Activated T-helper 2 cell treated with anti-CD3 and anti-CD28 coated beads, Interferon-gamma antibody, Interleukin-2, Interleukin-4, amounts not matched to agents 10 μg/mL and 5 μg/mL and 100 μg/mL, durations not matched to agents 14 hours and 24 hours and 36 hours (primary cell): ENCODE measurements around the gene S100A9. TPM values are rescaled to one million over a fixed set of nuclear protein-coding genes. Genes with fewer than 3 reads are reported as not detected.
"Not testable (repeated sequence)": the region's sequence is repeated elsewhere in the genome, so short reads cannot be mapped to it uniquely, and the experiment has no call there.

Experiments
- DNase-seq: peaks from one replicate; pipeline ENCODE4 v3.0.0; 2021; ENCODE audit warnings: low spot score
- H3K27ac Mint-ChIP-seq: one replicate; pipeline ENCODE4 v1.8.0; 2021; ENCODE audit warnings: mixed read lengths
- H3K27me3 Mint-ChIP-seq: one replicate; pipeline ENCODE4 v1.8.0; 2021; ENCODE audit warnings: low read depth, mixed read lengths
- H3K36me3 Mint-ChIP-seq: one replicate; pipeline ENCODE4 v1.8.0; 2021; ENCODE audit warnings: low read depth, mixed read lengths
- H3K4me1 Mint-ChIP-seq: one replicate; pipeline ENCODE4 v1.8.0; 2021; ENCODE audit warnings: low read depth, mixed read lengths
- H3K4me3 Mint-ChIP-seq: one replicate; pipeline ENCODE4 v1.8.0; 2021; ENCODE audit warnings: low read depth, mild to moderate bottlenecking, moderate library complexity, mixed read lengths
- H3K9me3 Mint-ChIP-seq: one replicate; pipeline ENCODE4 v1.8.0; 2021; ENCODE audit warnings: mixed read lengths
- intact Hi-C: fragments of 100-400 bp; cut with micrococcal nuclease; formaldehyde crosslinking; loops from one replicate; pipeline ENCODE4 v1.15.1; 2023
- total RNA-seq: library from RNA; stranded (reverse); gene quantifications from 2 replicates; pipeline ENCODE4 v1.2.3, GENCODE V29; 2022

S100A9 gene
- total RNA-seq, 1 donor from 2014 or later, result not detected

DNA sequence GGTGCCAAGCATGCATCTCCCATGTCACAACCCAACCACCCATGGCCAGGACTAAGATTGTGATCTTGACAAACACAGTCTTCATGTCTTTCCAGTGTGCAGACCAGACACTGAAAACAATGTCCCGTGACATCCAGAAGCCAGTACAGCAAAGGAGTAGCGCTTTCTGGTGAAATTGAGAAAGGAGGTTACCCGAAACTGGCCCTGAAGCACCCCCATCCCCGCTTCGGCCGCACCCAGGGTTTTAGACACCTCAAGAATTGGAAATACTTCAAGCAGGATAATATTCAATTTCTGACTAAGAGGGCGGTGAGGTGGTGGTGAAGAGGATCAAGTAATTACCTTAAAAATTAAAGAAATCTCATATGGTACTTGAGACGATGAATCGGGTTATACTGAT is 43.8 kb downstream of the S100A9 start:
- no peaks in the 10 kb centered on the region for H3K36me3 Mint-ChIP-seq
- peaks cover 3% of the 10 kb centered on the region for H3K4me1 Mint-ChIP-seq
- no peak for DNase-seq
- H3K27ac Mint-ChIP-seq, result no peak overlapping the region
- peaks cover 3% of the 10 kb centered on the region for H3K27me3 Mint-ChIP-seq
- intact Hi-C loops, result loop anchor here (10.0 kb wide), 1 partner anchor 47 kb away; the partner anchor contains the start of gene S100A9
- no peak overlapping the region for H3K4me3 Mint-ChIP-seq
- H3K9me3 Mint-ChIP-seq, result no peaks in the 10 kb centered on the region

DNA sequence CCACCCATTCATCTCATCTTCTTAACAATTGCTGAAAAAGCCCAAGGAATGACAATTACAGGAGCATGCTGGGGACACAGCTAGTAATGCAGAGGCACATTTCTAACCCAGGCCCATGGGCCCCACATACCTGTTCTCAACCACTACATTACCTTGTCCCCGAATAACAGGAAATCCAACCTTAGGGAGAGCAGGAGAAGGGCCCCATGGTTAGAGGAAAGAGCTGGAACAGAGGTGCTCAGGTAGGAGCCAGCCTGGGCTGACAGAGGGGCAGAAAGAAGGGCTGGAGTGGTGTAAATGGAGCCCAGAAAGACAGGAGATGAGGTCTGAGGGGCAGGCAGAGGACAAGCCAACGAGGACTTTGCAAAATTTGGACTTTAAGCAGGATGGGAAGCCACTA is 44.6 kb downstream of the S100A9 start:
- peaks cover 3% of the 10 kb centered on the region for H3K4me1 Mint-ChIP-seq
- no peaks in the 10 kb centered on the region for H3K36me3 Mint-ChIP-seq
- intact Hi-C loops, result loop anchor here (10.0 kb wide), 1 partner anchor 47 kb away; the partner anchor contains the start of gene S100A9
- no peak for DNase-seq
- peaks cover 3% of the 10 kb centered on the region for H3K27me3 Mint-ChIP-seq
- H3K4me3 Mint-ChIP-seq, result no peak overlapping the region
- H3K9me3 Mint-ChIP-seq, result no peaks in the 10 kb centered on the region
- no peak overlapping the region for H3K27ac Mint-ChIP-seq

DNA sequence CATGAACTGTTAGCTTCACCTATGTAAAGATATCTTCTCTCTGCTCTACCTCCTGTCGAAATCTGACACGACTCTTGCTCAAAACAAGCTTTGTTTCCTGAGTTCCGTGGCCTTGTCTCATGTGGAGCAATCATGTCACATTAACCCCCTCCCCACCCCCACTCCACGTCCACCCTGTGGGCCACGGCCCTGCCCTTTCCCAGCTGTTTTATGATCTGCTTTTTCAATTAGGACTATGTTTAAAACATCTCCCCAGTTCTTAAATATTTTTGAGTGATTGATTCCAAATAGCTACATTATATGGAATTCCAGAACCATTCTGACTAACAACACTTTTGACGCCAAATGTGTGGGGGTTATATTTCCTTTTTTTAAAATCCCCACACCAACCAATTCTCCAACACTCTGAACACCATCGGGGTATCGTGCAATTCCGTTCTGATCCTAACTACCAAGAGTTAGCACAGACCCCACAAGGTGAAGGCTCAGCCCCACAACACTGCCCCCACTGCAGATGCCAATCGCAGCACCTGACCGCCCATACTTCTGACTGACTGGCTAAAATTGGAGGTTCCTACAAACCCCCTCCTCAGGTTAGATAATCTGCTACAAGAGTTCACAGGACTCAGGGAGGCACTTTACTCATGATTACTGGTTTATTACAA is 45.9 kb downstream of the S100A9 start:
- no peaks in the 10 kb centered on the region for H3K9me3 Mint-ChIP-seq
- no peak for DNase-seq
- peaks cover 5% of the 10 kb centered on the region for H3K27me3 Mint-ChIP-seq
- H3K36me3 Mint-ChIP-seq, result no peaks in the 10 kb centered on the region
- intact Hi-C loops, result loop anchor here (10.0 kb wide), 1 partner anchor 49 kb away; the partner anchor contains the start of gene S100A9
- H3K4me1 Mint-ChIP-seq, result peaks cover 3% of the 10 kb centered on the region
- H3K4me3 Mint-ChIP-seq, result no peak overlapping the region
- no peak overlapping the region for H3K27ac Mint-ChIP-seq

DNA sequence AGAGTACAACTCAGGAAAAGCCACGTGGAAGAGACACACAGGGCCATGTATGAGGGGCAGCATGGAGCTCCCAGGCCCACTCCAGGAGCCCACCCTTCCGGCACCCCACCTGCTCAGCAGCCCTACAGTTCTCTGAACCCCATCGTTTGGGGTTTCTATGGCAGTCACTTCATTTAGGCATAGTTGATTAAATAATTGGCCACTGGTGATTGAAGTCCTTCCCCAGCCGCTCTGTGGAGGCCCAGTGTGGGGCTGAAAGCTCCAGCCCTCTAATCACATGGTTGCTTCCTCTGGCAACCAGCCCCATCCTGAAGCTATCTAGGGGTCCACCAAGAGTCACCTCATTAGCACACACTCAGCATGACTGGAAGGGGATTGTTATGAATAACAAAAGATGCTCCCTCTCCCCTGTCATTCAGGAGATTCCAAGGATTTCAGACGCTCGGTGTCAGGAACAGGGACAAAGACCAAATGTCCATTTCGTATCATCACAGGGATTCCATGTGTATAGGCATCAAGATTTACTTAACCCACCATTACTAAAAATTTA is 46.5 kb downstream of the S100A9 start:
- Mint-ChIP-seq H3K9me3 (no peaks in the 10 kb centered on the region), H3K27me3 (peaks cover 6% of the 10 kb centered on the region), H3K27ac (no peak overlapping the region), H3K4me1 (peaks cover 3% of the 10 kb centered on the region), H3K4me3 (no peak overlapping the region), H3K36me3 (no peaks in the 10 kb centered on the region)
- intact Hi-C loops, result loop anchor here (10.0 kb wide), 1 partner anchor 49 kb away; the partner anchor contains the start of gene S100A9
- no peak for DNase-seq

DNA sequence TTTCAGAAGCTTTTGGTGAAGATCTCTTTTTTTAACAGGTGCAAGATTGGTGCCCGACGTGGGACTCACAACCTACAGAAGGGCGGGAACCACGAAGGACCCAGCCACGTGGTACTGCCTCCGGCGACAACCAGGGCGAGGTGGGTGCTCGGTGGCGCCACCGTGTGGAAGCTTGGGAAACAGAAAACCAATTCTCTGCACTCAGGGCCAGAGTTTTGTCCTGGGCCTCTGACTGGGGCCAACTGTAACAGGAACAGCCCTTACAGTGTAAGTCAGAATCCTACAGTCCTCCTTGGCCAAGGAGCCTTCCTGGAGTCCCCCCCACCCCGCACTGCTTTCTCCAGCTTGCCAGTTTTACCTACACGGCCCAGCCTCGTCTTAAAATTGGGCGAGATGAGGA is 47.1 kb downstream of the S100A9 start:
- intact Hi-C loops, result loop anchor here (10.0 kb wide), 1 partner anchor 50 kb away; the partner anchor contains the start of gene S100A9
- peak; percentile 27 for DNase-seq
- Mint-ChIP-seq H3K27ac (no peak overlapping the region), H3K36me3 (no peaks in the 10 kb centered on the region), H3K4me3 (no peak overlapping the region), H3K9me3 (no peaks in the 10 kb centered on the region), H3K4me1 (peaks cover 3% of the 10 kb centered on the region), H3K27me3 (peaks cover 7% of the 10 kb centered on the region)

DNA sequence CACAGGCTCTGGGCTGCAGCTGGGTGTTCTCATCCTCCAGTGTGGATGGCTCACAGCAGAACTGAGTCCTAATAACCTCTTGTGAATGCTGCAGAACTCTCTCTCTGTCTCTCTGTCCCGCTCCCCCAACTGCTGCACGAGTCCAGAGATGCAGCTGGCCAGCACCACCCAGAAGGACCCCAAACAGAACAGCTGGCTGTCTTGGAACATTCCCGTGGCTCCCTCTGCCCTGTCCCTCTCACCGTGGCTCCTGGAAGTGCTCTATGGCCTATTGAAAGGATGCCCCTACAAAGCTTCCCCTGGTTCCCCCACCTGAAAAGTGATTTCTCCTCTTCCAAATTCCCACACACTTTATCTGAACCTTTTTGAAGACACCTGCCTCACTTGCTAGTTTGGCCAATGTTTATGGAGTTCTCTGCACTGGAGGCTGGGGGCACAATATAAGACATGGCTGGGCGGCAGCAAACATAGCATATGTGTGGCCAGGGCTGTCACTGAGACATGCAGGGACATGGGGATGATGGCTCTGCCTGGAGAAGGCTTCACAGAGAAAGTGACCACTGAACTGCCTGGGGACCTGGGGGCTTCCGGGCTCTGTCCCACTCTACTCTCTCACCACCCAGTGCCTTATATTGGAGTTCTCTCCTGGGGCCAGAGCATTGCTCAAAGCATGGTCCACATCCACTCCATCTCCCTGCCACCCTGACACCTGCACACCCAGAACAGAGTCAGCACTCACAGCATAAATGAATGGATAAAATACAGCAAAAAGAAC is 48.4 kb downstream of the S100A9 start:
- H3K36me3 Mint-ChIP-seq, H3K4me3 Mint-ChIP-seq, H3K27me3 Mint-ChIP-seq, H3K9me3 Mint-ChIP-seq, H3K27ac Mint-ChIP-seq, H3K4me1 Mint-ChIP-seq, DNase-seq: not testable (repeated sequence)
- intact Hi-C loops, result loop anchor here (10.0 kb wide), 1 partner anchor 51 kb away; the partner anchor contains the start of gene S100A9

DNA sequence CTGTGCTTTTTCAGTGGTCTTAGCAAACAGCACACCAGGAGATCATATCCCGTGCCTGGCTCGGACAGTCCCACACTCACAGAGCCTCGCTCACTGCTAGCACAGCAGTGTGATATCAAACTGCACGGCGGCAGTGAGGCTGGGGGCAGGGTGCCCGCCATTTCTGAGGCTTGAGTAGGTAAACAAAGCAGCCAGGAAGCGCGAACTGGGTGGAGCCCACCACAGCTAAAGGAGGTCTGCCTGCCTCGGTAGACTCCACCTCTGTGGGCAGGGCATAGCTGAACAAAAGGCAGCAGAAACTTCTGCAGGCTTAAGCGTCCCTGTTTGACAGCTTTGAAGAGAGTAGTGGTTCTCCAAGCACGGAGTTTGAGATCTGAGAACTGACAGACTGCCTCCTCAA is 49.6 kb downstream of the S100A9 start:
- H3K4me3 Mint-ChIP-seq, H3K27ac Mint-ChIP-seq, H3K4me1 Mint-ChIP-seq, H3K36me3 Mint-ChIP-seq, H3K9me3 Mint-ChIP-seq, H3K27me3 Mint-ChIP-seq, DNase-seq: not testable (repeated sequence)
- intact Hi-C loops, result loop anchor here (10.0 kb wide), 1 partner anchor 52 kb away; the partner anchor contains the start of gene S100A9

Other genes with a start within 250 kb of the S100A9 start
- gene SPRR2F, start 244.3 kb upstream of the S100A9 start, total RNA-seq, result not detected in 2 replicates
- not detected in 2 replicates for gene SPRR2G, start 207.0 kb upstream of the S100A9 start, total RNA-seq
- not detected in 2 replicates for gene LELP1, start 154.4 kb upstream of the S100A9 start, total RNA-seq
- not detected in 2 replicates for gene PRR9, start 140.3 kb upstream of the S100A9 start, total RNA-seq
- not detected in 2 replicates for gene LORICRIN, start 98.2 kb upstream of the S100A9 start, total RNA-seq
- not detected in 2 replicates for gene PGLYRP3, start 44.9 kb upstream of the S100A9 start, total RNA-seq
- not detected in 2 replicates for gene PGLYRP4, start 9.0 kb upstream of the S100A9 start, total RNA-seq
- gene S100A12, start 17.8 kb downstream of the S100A9 start, total RNA-seq, result not detected in 2 replicates
- gene S100A8, start 33.2 kb downstream of the S100A9 start, total RNA-seq, result not detected in 2 replicates
- not detected in 2 replicates for gene S100A7A, start 58.7 kb downstream of the S100A9 start, total RNA-seq
- not detected in 2 replicates for gene S100A7, start 102.8 kb downstream of the S100A9 start, total RNA-seq
- 209 and 229 TPM in 2 replicates for gene S100A6, start 178.1 kb downstream of the S100A9 start, total RNA-seq
- 1.8 and 2.4 TPM in 2 replicates for gene S100A5, start 183.1 kb downstream of the S100A9 start, total RNA-seq
- gene S100A4, start 188.0 kb downstream of the S100A9 start, total RNA-seq, result 175 and 181 TPM in 2 replicates
- not detected in 2 replicates for gene S100A3, start 191.4 kb downstream of the S100A9 start, total RNA-seq
- gene S100A2, start 208.0 kb downstream of the S100A9 start, total RNA-seq, result 0.44 and 0.75 TPM in 2 replicates